Kidney epithelial cell (primary cell): ENCODE results near the gene RAD17. TPM values are rescaled to one million over a fixed set of nuclear protein-coding genes. Genes with fewer than 3 reads are reported as not detected.

Source experiments
- DNase-seq: peaks from one replicate; pipeline ENCODE4 v3.0.0-alpha.2; 2010; ENCODE audit warnings: low read depth
- H3K27me3 ChIP-seq: 2 replicates; pipeline ENCODE4 v1.6.0; 2011; ENCODE audit warnings: low read length; ENCODE audit not compliant: control insufficient read depth, insufficient read depth
- H3K36me3 ChIP-seq: 2 replicates; pipeline ENCODE4 v1.5.1; 2011; ENCODE audit warnings: low read length; ENCODE audit not compliant: control insufficient read depth, insufficient read depth
- H3K4me3 ChIP-seq: 2 replicates; pipeline ENCODE4 v1.5.1; 2011; ENCODE audit warnings: low read depth, mild to moderate bottlenecking, control low read depth, low read length
- CTCF ChIP-seq: IDR thresholded peaks from 2 replicates; pipeline ENCODE4 v1.5.1; 2011; ENCODE audit warnings: mild to moderate bottlenecking, moderate library complexity, low read length, control low read depth, inconsistent platforms; ENCODE audit not compliant: insufficient read depth, poor library complexity, severe bottlenecking
- total RNA-seq: library from RNA; depleted of rRNA; stranded (reverse); fragments of >200 nt; gene quantifications from 2 replicates; pipeline ENCODE4 v1.2.3, GENCODE V29; 2015

RAD17 gene
- total RNA-seq, 1 donor from 2014 or later: 25.9 TPM

GRCh38 chr5:69334793-69335268 lies 34.8 kb upstream of the RAD17 start:
- peak; percentile 91 for TF ChIP-seq CTCF
- Histone ChIP-seq H3K36me3 (no peaks in the 10 kb centered on the region), H3K27me3 (no peaks in the 10 kb centered on the region), H3K4me3 (no peak overlapping the region)
- peak; percentile 41 for DNase-seq

DNA sequence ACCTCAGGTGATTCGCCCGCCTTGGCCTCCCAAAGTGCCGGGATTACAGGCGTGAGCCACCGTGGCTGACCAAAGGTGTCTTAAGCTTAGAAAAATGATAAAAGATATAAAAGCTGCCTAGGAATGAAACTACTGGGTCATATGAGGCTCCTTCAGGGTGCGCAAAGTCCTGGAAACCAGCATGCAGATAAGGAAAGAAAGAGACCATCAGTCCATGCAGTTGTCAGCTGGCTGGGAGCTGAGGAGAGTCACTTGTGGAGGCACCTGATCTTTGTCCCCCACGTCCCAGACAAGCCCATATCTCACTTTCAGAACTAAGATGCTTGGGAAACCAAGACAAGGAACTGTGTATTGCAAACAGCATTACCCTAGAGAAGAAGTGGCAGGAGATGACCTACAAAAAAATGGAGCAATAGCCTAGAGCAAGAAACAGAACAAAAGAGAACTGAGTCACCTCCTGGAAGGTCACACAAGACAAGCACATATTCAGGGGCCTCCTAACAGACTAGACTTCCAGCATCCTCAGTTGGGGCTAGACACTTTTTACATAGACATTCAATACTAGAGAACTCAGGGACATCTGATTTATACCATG lies 34.2 kb upstream of the RAD17 start:
- no peak for TF ChIP-seq CTCF
- Histone ChIP-seq H3K4me3 (no peak overlapping the region), H3K27me3 (no peaks in the 10 kb centered on the region), H3K36me3 (no peaks in the 10 kb centered on the region)
- no peak for DNase-seq

DNA sequence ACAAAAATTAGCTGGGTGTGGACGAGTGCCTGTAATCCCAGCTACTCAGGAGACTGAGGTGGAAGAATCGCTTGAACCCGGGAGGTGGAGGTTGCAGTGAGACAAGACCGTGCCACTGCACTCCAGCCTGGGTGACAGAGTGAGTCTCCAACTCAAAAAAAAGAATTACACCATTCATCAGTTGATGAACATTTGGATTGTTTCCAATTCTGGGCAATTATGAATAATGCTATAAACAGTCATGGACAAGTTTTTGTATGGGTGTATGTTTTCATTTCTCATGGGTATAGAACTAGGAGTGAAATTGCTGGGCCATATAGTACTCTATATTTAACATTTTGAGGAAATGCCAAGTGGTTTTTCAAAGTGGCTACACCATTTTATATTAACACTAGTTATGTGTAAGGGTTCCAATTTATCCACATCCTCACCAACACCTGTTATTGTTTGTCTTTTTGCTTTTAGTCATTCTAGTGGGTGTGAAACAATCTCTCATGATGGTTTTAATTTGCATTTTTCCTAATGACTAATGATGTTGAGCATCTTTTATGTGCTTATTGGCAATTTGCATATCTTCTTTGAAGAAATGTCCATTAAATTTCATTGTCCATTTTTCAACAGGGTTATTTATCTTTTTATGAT lies 28.0 kb upstream of the RAD17 start:
- no peak for TF ChIP-seq CTCF
- H3K4me3 ChIP-seq: no peak overlapping the region
- DNase-seq: no peak

GRCh38 chr5:69343083-69343482 lies 26.5 kb upstream of the RAD17 start:
- TF ChIP-seq CTCF: no peak
- DNase-seq: no peak
- no peaks in the 10 kb centered on the region for H3K36me3 ChIP-seq
- no peaks in the 10 kb centered on the region for H3K27me3 ChIP-seq
- H3K4me3 ChIP-seq: no peak overlapping the region

More for the DNA sequence above, 28.0 kb upstream of the RAD17 start:
- Histone ChIP-seq H3K36me3 (no peaks in the 10 kb centered on the region), H3K27me3 (no peaks in the 10 kb centered on the region)

DNA sequence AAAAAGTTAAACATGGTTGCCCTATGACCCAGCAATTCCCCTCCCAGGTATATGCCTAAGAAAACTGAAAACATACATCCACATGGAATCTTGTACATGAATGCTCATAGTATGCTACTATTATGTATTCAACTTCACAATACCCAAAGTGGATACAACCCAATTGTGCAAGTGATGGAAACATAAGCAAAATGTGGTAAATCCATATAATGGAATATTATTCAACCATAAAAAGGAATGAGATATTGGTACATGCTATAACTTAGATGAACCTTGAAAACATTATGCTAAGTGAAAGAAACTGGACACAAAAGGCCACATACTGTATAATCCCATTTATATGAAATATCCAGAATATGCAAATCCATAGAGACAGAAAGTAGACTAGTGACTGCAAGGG lies 19.0 kb upstream of the RAD17 start:
- TF ChIP-seq CTCF: no peak
- no peak overlapping the region for H3K4me3 ChIP-seq
- no peak for DNase-seq
- H3K27me3 ChIP-seq: no peaks in the 10 kb centered on the region
- H3K36me3 ChIP-seq: no peaks in the 10 kb centered on the region
